HG02571 (cell line): ENCODE data around the gene TIAM1.

Source experiments
- ATAC-seq: cut with Tn5 transposase; IDR thresholded peaks from one replicate; pipeline ENCODE4 v1.9.1; 2021; ENCODE audit warnings: mild to moderate bottlenecking, moderate library complexity; ENCODE audit not compliant: unreplicated experiment

The TIAM1 gene

GRCh38 chr21:31211836-31212235 lies 132.2 kb downstream of the TIAM1 start:
- no peak for ATAC-seq

GRCh38 chr21:31205412-31205811 lies 138.6 kb downstream of the TIAM1 start:
- no peak for ATAC-seq

GRCh38 chr21:31204801-31205200 lies 139.3 kb downstream of the TIAM1 start:
- no peak for ATAC-seq

GRCh38 chr21:31203431-31204054 lies 140.5 kb downstream of the TIAM1 start:
- no peak for ATAC-seq

- no peak for ATAC-seq
Observed at GRCh38 chr21:31201548-31201947, 142.5 kb downstream of the TIAM1 start.

GRCh38 chr21:31201144-31201543 lies 142.9 kb downstream of the TIAM1 start:
- no peak for ATAC-seq

GRCh38 chr21:31198575-31198974 lies 145.5 kb downstream of the TIAM1 start:
- ATAC-seq: no peak

- no peak for ATAC-seq
Observed at GRCh38 chr21:31196724-31197123, 147.3 kb downstream of the TIAM1 start.

- no peak for ATAC-seq
Observed at GRCh38 chr21:31195334-31196015, 148.6 kb downstream of the TIAM1 start.

- no peak for ATAC-seq
Observed at GRCh38 chr21:31194510-31195293, 149.4 kb downstream of the TIAM1 start.

- no peak for ATAC-seq
Observed at GRCh38 chr21:31193761-31194160, 150.3 kb downstream of the TIAM1 start.

- ATAC-seq: no peak
Observed at GRCh38 chr21:31191553-31191952, 152.5 kb downstream of the TIAM1 start.

GRCh38 chr21:31190516-31190915 lies 153.5 kb downstream of the TIAM1 start:
- ATAC-seq: no peak

- ATAC-seq: no peak
Observed at GRCh38 chr21:31187499-31187898, 156.6 kb downstream of the TIAM1 start.

GRCh38 chr21:31186916-31187315 lies 157.1 kb downstream of the TIAM1 start:
- ATAC-seq: no peak

GRCh38 chr21:31185663-31186062 lies 158.4 kb downstream of the TIAM1 start:
- no peak for ATAC-seq

- ATAC-seq: no peak
Observed at GRCh38 chr21:31184876-31185275, 159.2 kb downstream of the TIAM1 start.

- ATAC-seq: no peak
Observed at GRCh38 chr21:31184459-31184858, 159.6 kb downstream of the TIAM1 start.

- ATAC-seq: no peak
Observed at GRCh38 chr21:31182231-31183140, 161.6 kb downstream of the TIAM1 start.

- ATAC-seq: no peak
Observed at GRCh38 chr21:31181082-31181750, 162.8 kb downstream of the TIAM1 start.
